Vagina (tissue), 2 donors: ENCODE data around the gene ABR.

Source experiments
- CTCF ChIP-seq, 3 experiments: fragments of 450-650 bp in 2 of 3; fragments of 200-600 bp in 1 of 3; sonication (generic) in 1 of 3; IDR thresholded peaks; one replicate each; pipeline ENCODE4 v1.5.1; 2017 to 2019; ENCODE audit warnings: antibody characterized with exemption in 3 of 3, mild to moderate bottlenecking in 2 of 3, moderate library complexity in 2 of 3
- POLR2A ChIP-seq, 2 donors: fragments of 450-650 bp; IDR thresholded peaks; one replicate each; pipeline ENCODE4 v1.6.1; 2017; ENCODE audit warnings: antibody characterized with exemption in 2 of 2, mild to moderate bottlenecking in 2 of 2, moderate library complexity in 2 of 2
- POLR2AphosphoS5 ChIP-seq, 2 donors: sonication (generic); formaldehyde crosslinking; IDR thresholded peaks; one replicate each; pipeline ENCODE4 v1.9.0; 2017; ENCODE audit warnings: antibody characterized with exemption in 2 of 2, mild to moderate bottlenecking in 2 of 2, low read depth in 1 of 2; ENCODE audit not compliant: insufficient read depth in 1 of 2

GRCh38 chr17:1124896-1125787 is 54.6 kb downstream of the ABR start:
- TF ChIP-seq CTCF (IDR thresholded peaks at IDR 0.05), result no peak
- no peak for TF ChIP-seq POLR2AphosphoS5 (IDR thresholded peaks at IDR 0.05; ENCODE audit: insufficient read depth in 1 of 2, low read depth in 1 of 2)
- TF ChIP-seq POLR2A (IDR thresholded peaks at IDR 0.05), result no peak
